Neural cell (in vitro differentiated cells): ENCODE data around the gene APLF. TPM values are rescaled to one million over a fixed set of nuclear protein-coding genes. Genes with fewer than 3 reads are reported as not detected.
"Not testable (repeated sequence)": the region's sequence is repeated elsewhere in the genome, so short reads cannot be mapped to it uniquely, and the experiment has no call there.

Source experiments
- H2AFZ ChIP-seq: fragments of 200-600, 300-800 bp; sonication (generic), shearing (Covaris generic); 2 replicates; pipeline ENCODE4 v1.6.0; 2014; ENCODE audit warnings: low read depth, mild to moderate bottlenecking, antibody characterized with exemption, low read length, moderate library complexity
- H3F3A ChIP-seq: fragments of 200-600 bp; shearing (Covaris generic); 2 replicates; pipeline ENCODE4 v1.6.1; 2016; ENCODE audit warnings: mild to moderate bottlenecking, moderate library complexity, mixed read lengths, antibody characterized with exemption, low read length; ENCODE audit not compliant: insufficient read depth, poor library complexity, severe bottlenecking
- H3K27ac ChIP-seq: fragments of 200-600, 300-800 bp; sonication (generic), shearing (Covaris generic); 2 replicates; pipeline ENCODE4 v1.5.1; 2014; ENCODE audit warnings: mild to moderate bottlenecking, low read length, moderate library complexity
- H3K27me3 ChIP-seq: fragments of 300-800, 200-600 bp; sonication (generic), shearing (Covaris generic); 2 replicates; pipeline ENCODE4 v1.6.0; 2014; ENCODE audit warnings: mild to moderate bottlenecking, low read depth, low read length, moderate library complexity; ENCODE audit not compliant: insufficient read depth
- H3K36me3 ChIP-seq: fragments of 300-800, 200-600 bp; sonication (generic), shearing (Covaris generic); 2 replicates; pipeline ENCODE4 v1.5.1; 2014; ENCODE audit warnings: mild to moderate bottlenecking, antibody characterized with exemption, low read length, moderate library complexity; ENCODE audit not compliant: insufficient read depth
- H3K4me2 ChIP-seq: fragments of 300-800, 200-600 bp; sonication (generic), shearing (Covaris generic); 2 replicates; pipeline ENCODE4 v1.6.0; 2014; ENCODE audit warnings: mild to moderate bottlenecking, low read length
- H3K4me3 ChIP-seq: fragments of 300-800, 200-600 bp; sonication (generic), shearing (Covaris generic); 2 replicates; pipeline ENCODE4 v1.5.1; 2014; ENCODE audit warnings: mild to moderate bottlenecking, low read length, moderate library complexity
- H3K79me2 ChIP-seq: fragments of 200-600 bp; shearing (Covaris generic); replicated peaks from 2 replicates; pipeline ENCODE4 v1.6.0; 2014; ENCODE audit warnings: mild to moderate bottlenecking, low read length, moderate library complexity; ENCODE audit not compliant: insufficient read depth
- H3K9ac ChIP-seq: fragments of 300-800, 200-600 bp; sonication (generic), shearing (Covaris generic); 2 replicates; pipeline ENCODE4 v1.6.1; 2016; ENCODE audit warnings: mild to moderate bottlenecking, low read length, mixed read lengths
- H3K9me2 ChIP-seq: fragments of 200-600 bp; shearing (Covaris generic); 2 replicates; pipeline ENCODE4 v1.6.1; 2016; ENCODE audit warnings: mild to moderate bottlenecking, low read length, mixed read lengths; ENCODE audit not compliant: insufficient read depth
- H3K9me3 ChIP-seq: fragments of 200-600, 300-800 bp; sonication (generic), shearing (Covaris generic); 2 replicates; pipeline ENCODE4 v1.6.1; 2016; ENCODE audit warnings: mild to moderate bottlenecking, mixed run types, low read length, moderate library complexity, mixed read lengths
- H4K20me1 ChIP-seq: fragments of 200-600 bp; shearing (Covaris generic); 2 replicates; pipeline ENCODE4 v1.6.1; 2016; ENCODE audit warnings: mild to moderate bottlenecking, mixed run types; ENCODE audit not compliant: insufficient read depth
- CTCF ChIP-seq: fragments of 450-650 bp; IDR thresholded peaks from 2 replicates; pipeline ENCODE4 v1.5.1; 2014; ENCODE audit warnings: antibody characterized with exemption, mild to moderate bottlenecking, moderate library complexity; ENCODE audit not compliant: poor library complexity, severe bottlenecking
- EP300 ChIP-seq: fragments of 450-650 bp; conservative IDR thresholded peaks from 2 replicates; pipeline ENCODE4 v1.6.1; 2014; ENCODE audit warnings: antibody characterized with exemption, mild to moderate bottlenecking, moderate library complexity; ENCODE audit not compliant: poor library complexity, severe bottlenecking
- EZH2 ChIP-seq: fragments of 200-600, 300-800 bp; shearing (Covaris generic), sonication (generic); IDR thresholded peaks from 2 replicates; pipeline ENCODE4 v1.6.1; 2014; ENCODE audit warnings: antibody characterized with exemption, low read length, borderline replicate concordance, mild to moderate bottlenecking; ENCODE audit not compliant: insufficient read depth, poor library complexity, severe bottlenecking
- MXI1 ChIP-seq: fragments of 450-650 bp; conservative IDR thresholded peaks from 2 replicates; pipeline ENCODE4 v1.6.1; 2014; ENCODE audit warnings: antibody characterized with exemption, mild to moderate bottlenecking; ENCODE audit not compliant: poor library complexity, severe bottlenecking
- POLR2AphosphoS5 ChIP-seq: IDR thresholded peaks from 2 replicates; pipeline ENCODE4 v1.6.1; 2012
- RAD21 ChIP-seq: fragments of 450-650 bp; conservative IDR thresholded peaks from 2 replicates; pipeline ENCODE4 v1.6.1; 2014; ENCODE audit warnings: antibody characterized with exemption, mild to moderate bottlenecking, moderate library complexity
- REST ChIP-seq: IDR thresholded peaks from 2 replicates; pipeline ENCODE4 v1.6.1; 2012; ENCODE audit warnings: borderline replicate concordance
- SMC3 ChIP-seq: fragments of 450-650 bp; conservative IDR thresholded peaks from 2 replicates; pipeline ENCODE4 v1.6.1; 2014; ENCODE audit warnings: antibody characterized with exemption, mild to moderate bottlenecking, moderate library complexity; ENCODE audit not compliant: poor library complexity
- TAF1 ChIP-seq: IDR thresholded peaks from 2 replicates; pipeline ENCODE4 v1.6.1; 2012; ENCODE audit warnings: low read depth
- polyA plus RNA-seq: library from polyadenylated mRNA; depleted of rRNA; stranded (reverse); fragments of >200 nt; gene quantifications from 2 replicates; pipeline ENCODE4 v1.2.3, GENCODE V29; 2014

The APLF gene
- polyA plus RNA-seq, 1 donor from 2014 or later, result 0.45 TPM

- H3K27me3 ChIP-seq, result no peaks in the 10 kb centered on the region
- H3K4me3 ChIP-seq, result no peak overlapping the region
- no peak overlapping the region for H3K4me2 ChIP-seq
- H3K9me2 ChIP-seq, result no peaks in the 10 kb centered on the region
- H3K27ac ChIP-seq, result no peak overlapping the region
- H3K36me3 ChIP-seq, result no peaks in the 10 kb centered on the region
- no peaks in the 10 kb centered on the region for H4K20me1 ChIP-seq
- no peaks in the 10 kb centered on the region for H3K79me2 ChIP-seq
- no peak overlapping the region for H2AFZ ChIP-seq
- no peaks in the 10 kb centered on the region for H3K9me3 ChIP-seq
- no peaks in the 10 kb centered on the region for H3F3A ChIP-seq
- no peak overlapping the region for H3K9ac ChIP-seq
- no peak for TF ChIP-seq MXI1
- TF ChIP-seq EP300, result no peak
- TF ChIP-seq POLR2AphosphoS5, result no peak
- TF ChIP-seq RAD21, result no peak
- TF ChIP-seq REST, result no peak
Measured at GRCh38 chr2:68519236-68519635, 51.9 kb downstream of the APLF start.

GRCh38 chr2:68521037-68521436, 53.7 kb downstream of the APLF start:
- H4K20me1 ChIP-seq, result no peaks in the 10 kb centered on the region
- H3K4me2 ChIP-seq, result no peak overlapping the region
- H3K4me3 ChIP-seq, result no peak overlapping the region
- no peaks in the 10 kb centered on the region for H3K9me2 ChIP-seq
- no peaks in the 10 kb centered on the region for H3K36me3 ChIP-seq
- H2AFZ ChIP-seq, result no peak overlapping the region
- H3K9me3 ChIP-seq, result no peaks in the 10 kb centered on the region
- no peak overlapping the region for H3K27ac ChIP-seq
- H3K9ac ChIP-seq, result no peak overlapping the region
- no peaks in the 10 kb centered on the region for H3K27me3 ChIP-seq
- TF ChIP-seq EZH2 (no peak), POLR2AphosphoS5 (no peak), SMC3 (no peak), EP300 (no peak), TAF1 (no peak), REST (no peak), RAD21 (no peak), CTCF (no peak), MXI1 (no peak)
- no peaks in the 10 kb centered on the region for H3K79me2 ChIP-seq
- H3F3A ChIP-seq, result no peaks in the 10 kb centered on the region

- H4K20me1 ChIP-seq, H3K4me2 ChIP-seq, H3K79me2 ChIP-seq, H3K27me3 ChIP-seq, H3F3A ChIP-seq, H3K9me3 ChIP-seq, H3K9me2 ChIP-seq, H3K4me3 ChIP-seq, H3K27ac ChIP-seq, H3K36me3 ChIP-seq, H3K9ac ChIP-seq, H2AFZ ChIP-seq: not testable (repeated sequence)
Measured at GRCh38 chr2:68526943-68527342, 59.6 kb downstream of the APLF start.

GRCh38 chr2:68527343-68528081, 60.1 kb downstream of the APLF start:
- H3K79me2 ChIP-seq, H2AFZ ChIP-seq, H3K27me3 ChIP-seq, H3K9ac ChIP-seq, H3F3A ChIP-seq, H4K20me1 ChIP-seq, H3K4me2 ChIP-seq, H3K27ac ChIP-seq, H3K4me3 ChIP-seq, H3K9me2 ChIP-seq, H3K36me3 ChIP-seq, H3K9me3 ChIP-seq: not testable (repeated sequence)
